WTC11 (cell line): ENCODE data around the gene APH1A. TPM values are rescaled to one million over a fixed set of nuclear protein-coding genes. Genes with fewer than 3 reads are reported as not detected.

Experiments used
- ATAC-seq: fragments of 200-7000 bp; cut with Tn5 transposase; 2 replicates; pipeline ENCODE4 v1.10.0; 2021; ENCODE audit warnings: mild to moderate bottlenecking, moderate library complexity
- CTCF ChIA-PET: fragments of 300-600 bp; sonication (Branson Sonifier 250); formaldehyde crosslinking; loops from one replicate; lab custom pipeline; 2021; ENCODE audit warnings: antibody characterized with exemption; lab: Charles Lee
- POLR2A ChIA-PET: fragments of 350-600 bp; sonication (Branson Sonifier 250); formaldehyde crosslinking; loops from one replicate; lab custom pipeline; 2021; ENCODE audit warnings: antibody characterized with exemption; lab: Charles Lee
- DNase-seq: peaks from one replicate; pipeline ENCODE4 v3.0.0; 2021; ENCODE audit warnings: low spot score
- H3K27ac Mint-ChIP-seq: 2 replicates; pipeline ENCODE4 v1.8.0; 2021; ENCODE audit warnings: mixed read lengths
- H3K27me3 Mint-ChIP-seq: 2 replicates; pipeline ENCODE4 v1.8.0; 2021; ENCODE audit warnings: low read depth, mild to moderate bottlenecking, moderate library complexity, mixed read lengths
- H3K36me3 Mint-ChIP-seq: 2 replicates; pipeline ENCODE4 v1.8.0; 2021; ENCODE audit warnings: mixed read lengths
- H3K4me1 Mint-ChIP-seq: 2 replicates; pipeline ENCODE4 v1.8.0; 2022; ENCODE audit warnings: mixed read lengths
- H3K4me3 Mint-ChIP-seq: 2 replicates; pipeline ENCODE4 v1.8.0; 2021; ENCODE audit warnings: mild to moderate bottlenecking, moderate library complexity, mixed read lengths
- H3K9me3 Mint-ChIP-seq: 2 replicates; pipeline ENCODE4 v1.8.0; 2021; ENCODE audit warnings: mixed read lengths
- AFF4 ChIP-seq: sonication (generic); formaldehyde crosslinking; IDR thresholded peaks from 2 replicates; pipeline ENCODE4 v1.8.1; 2023; ENCODE audit warnings: mild to moderate bottlenecking, missing genetic modification reagents, borderline replicate concordance
- ATF1 ChIP-seq: sonication (generic); formaldehyde crosslinking; IDR thresholded peaks from 2 replicates; pipeline ENCODE4 v1.8.1; 2023; ENCODE audit warnings: mild to moderate bottlenecking, moderate library complexity, missing genetic modification reagents
- CBFB ChIP-seq: sonication (generic); formaldehyde crosslinking; IDR thresholded peaks from 2 replicates; pipeline ENCODE4 v1.8.1; 2022; ENCODE audit warnings: mild to moderate bottlenecking, low read depth, missing genetic modification reagents
- ERG ChIP-seq: fragments of 250-450 bp; sonication (Bioruptor Pico); IDR thresholded peaks from 2 replicates; pipeline ENCODE4 v1.8.0; 2021; ENCODE audit warnings: mild to moderate bottlenecking
- FOXK1 ChIP-seq: sonication (generic); formaldehyde crosslinking; IDR thresholded peaks from 2 replicates; pipeline ENCODE4 v1.8.0; 2022; ENCODE audit warnings: mild to moderate bottlenecking, moderate library complexity, missing genetic modification reagents
- FOXP1 ChIP-seq: sonication (generic); formaldehyde crosslinking; IDR thresholded peaks from 2 replicates; pipeline ENCODE4 v1.8.0; 2022; ENCODE audit warnings: missing genetic modification reagents, mild to moderate bottlenecking, moderate library complexity, borderline replicate concordance
- GABPB1 ChIP-seq: sonication (generic); formaldehyde crosslinking; IDR thresholded peaks from 2 replicates; pipeline ENCODE4 v1.8.1; 2023; ENCODE audit warnings: mild to moderate bottlenecking, missing genetic modification reagents
- HMGA2 ChIP-seq: fragments of 250-450 bp; sonication (Bioruptor Pico); IDR thresholded peaks from 2 replicates; pipeline ENCODE4 v1.4.0; 2021; ENCODE audit warnings: mild to moderate bottlenecking, moderate library complexity
- NR1H2 ChIP-seq: sonication (generic); formaldehyde crosslinking; IDR thresholded peaks from 2 replicates; pipeline ENCODE4 v1.9.0; 2021; ENCODE audit warnings: mild to moderate bottlenecking, moderate library complexity, missing genetic modification reagents
- NR3C1 ChIP-seq: sonication (generic); formaldehyde crosslinking; conservative IDR thresholded peaks from 2 replicates; pipeline ENCODE4 v1.8.1; 2023; ENCODE audit warnings: low read depth, mild to moderate bottlenecking, missing genetic modification reagents
- PRRX2 ChIP-seq: fragments of 250-450 bp; sonication (Bioruptor Pico); IDR thresholded peaks from 2 replicates; pipeline ENCODE4 v1.8.0; 2021; ENCODE audit warnings: mild to moderate bottlenecking
- ZNF232 ChIP-seq: sonication (generic); formaldehyde crosslinking; IDR thresholded peaks from 2 replicates; pipeline ENCODE4 v1.8.0; 2022; ENCODE audit warnings: mild to moderate bottlenecking, missing genetic modification reagents
- ZNF317 ChIP-seq: sonication (generic); formaldehyde crosslinking; IDR thresholded peaks from 2 replicates; pipeline ENCODE4 v1.8.1; 2023; ENCODE audit warnings: low read depth, mild to moderate bottlenecking, moderate library complexity, missing genetic modification reagents, borderline replicate concordance
- ZNF396 ChIP-seq: fragments of 250-450 bp; sonication (Bioruptor Pico); IDR thresholded peaks from 2 replicates; pipeline ENCODE4 v1.8.0; 2021; ENCODE audit warnings: mild to moderate bottlenecking, moderate library complexity, borderline replicate concordance
- ZNF512 ChIP-seq: sonication (generic); formaldehyde crosslinking; IDR thresholded peaks from 2 replicates; pipeline ENCODE4 v1.8.1; 2022; ENCODE audit warnings: missing genetic modification reagents, borderline replicate concordance
- total RNA-seq: library from RNA; stranded (reverse); gene quantifications from 3 replicates; pipeline ENCODE4 v1.2.3, GENCODE V29; 2021
- TF ChIP-seq, protein P1 (sequence below): fragments of 250-450 bp; sonication (Bioruptor Pico); conservative IDR thresholded peaks from 2 replicates; pipeline ENCODE4 v1.9.0; 2021; ENCODE audit warnings: mild to moderate bottlenecking

APH1A gene
- total RNA-seq, 1 experiment from 2014 or later, result 120 TPM

- TF ChIP-seq GABPB1 (CRISPR knock-in tag), result no peak
- TF ChIP-seq ZNF317, result no peak
- CTCF ChIA-PET, result no interaction called here
- DNase-seq (no peak), ATAC-seq (no peak)
- Mint-ChIP-seq H3K27ac (peak overlapping the region; percentile 98), H3K27me3 (no peaks in the 10 kb centered on the region), H3K36me3 (peaks cover 39% of the 10 kb centered on the region), H3K9me3 (no peaks in the 10 kb centered on the region), H3K4me1 (peaks cover 39% of the 10 kb centered on the region), H3K4me3 (peak overlapping the region; percentile 100)
- POLR2A ChIA-PET, result no interaction called here
These were observed 920 bp downstream of the APH1A start for GRCh38 chr1:150267896-150268295.

DNA sequence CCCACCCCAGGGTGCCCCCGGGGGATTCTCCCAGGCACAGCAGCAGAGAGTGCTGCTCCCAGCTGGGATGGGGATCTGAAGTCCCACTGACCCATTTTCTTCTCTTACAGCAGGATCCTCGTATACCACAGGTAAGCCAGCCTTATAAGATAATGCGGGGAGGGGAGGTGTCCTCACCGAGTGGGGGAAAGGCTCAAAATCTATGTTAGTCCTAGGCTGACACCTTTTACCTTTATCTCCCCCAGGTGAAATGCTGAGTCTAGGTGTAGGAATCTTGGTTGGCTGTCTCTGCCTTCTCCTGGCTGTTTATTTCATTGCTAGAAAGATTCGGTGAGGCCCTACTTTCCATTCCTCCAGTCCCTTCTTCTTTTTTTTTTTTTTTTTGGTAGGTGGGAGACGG is 5.3 kb downstream of the APH1A start:
- Mint-ChIP-seq H3K4me3 (no peak overlapping the region), H3K36me3 (peaks cover 51% of the 10 kb centered on the region), H3K4me1 (peaks cover 37% of the 10 kb centered on the region), H3K27ac (no peak overlapping the region), H3K9me3 (no peaks in the 10 kb centered on the region), H3K27me3 (no peaks in the 10 kb centered on the region)
- TF ChIP-seq AFF4 (CRISPR knock-in tag) (no peak), ERG (CRISPR knock-in tag) (no peak), CBFB (CRISPR knock-in tag) (no peak), ZNF232 (CRISPR knock-in tag) (no peak), ATF1 (no peak), NR3C1 (CRISPR knock-in tag) (no peak), FOXK1 (CRISPR knock-in tag) (no peak), FOXP1 (CRISPR knock-in tag) (no peak), ZNF512 (no peak), ZNF396 (CRISPR knock-in tag) (no peak), HMGA2 (CRISPR knock-in tag) (no peak), NR1H2 (CRISPR knock-in tag) (no peak), PRRX2 (CRISPR knock-in tag) (no peak)
- TF ChIP-seq, protein P1, sequence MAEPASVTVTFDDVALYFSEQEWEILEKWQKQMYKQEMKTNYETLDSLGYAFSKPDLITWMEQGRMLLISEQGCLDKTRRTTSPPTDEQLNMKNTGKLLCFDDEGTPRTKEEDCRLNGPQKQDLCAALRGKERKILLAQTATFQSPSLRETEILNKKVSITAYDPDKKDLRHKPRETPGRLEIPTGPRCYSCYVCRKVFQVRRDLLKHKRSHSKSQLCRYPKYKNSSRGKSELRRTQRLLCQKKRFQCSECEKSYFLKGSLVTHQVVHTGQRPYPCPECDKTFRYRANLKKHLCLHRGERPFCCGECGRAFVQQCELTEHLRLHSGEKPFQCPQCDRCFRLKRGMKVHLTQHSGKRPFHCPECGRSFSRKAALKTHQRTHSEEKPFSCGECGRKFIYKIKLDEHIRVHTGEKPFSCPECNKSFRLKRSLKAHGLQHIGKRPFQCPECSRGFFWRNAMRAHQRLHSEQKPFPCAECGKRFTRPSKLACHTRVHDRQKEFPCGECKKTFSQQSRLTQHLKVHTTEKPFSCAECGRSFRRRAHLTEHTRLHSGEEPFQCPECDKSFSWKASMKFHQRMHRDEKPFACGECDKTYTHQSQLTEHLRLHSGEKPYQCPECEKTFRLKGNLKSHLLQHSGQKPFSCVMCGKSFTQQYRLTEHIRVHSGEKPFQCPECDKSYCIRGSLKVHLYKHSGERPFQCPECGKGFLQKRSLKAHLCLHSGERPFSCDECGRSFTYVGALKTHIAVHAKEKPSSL, result no peak
- POLR2A ChIA-PET, result interaction anchor here (0.6 to 0.7 kb wide), 2 partner anchors 33 to 283 kb away, joined by 3 to 10 read pairs; no protein-coding TSS in a partner anchor
- no peak for ATAC-seq
- CTCF ChIA-PET, result interaction anchor here (0.7 kb wide), 1 partner anchor 255 kb away, joined by 3 read pairs; no protein-coding TSS in a partner anchor
- DNase-seq, result no peak
